NCI-H2227 (cell line): Measurements from ENCODE around the gene GORAB.

Experiments used
- DNase-seq: peaks from one replicate; lab custom pipeline; 2025; ENCODE audit not compliant: unreplicated experiment; lab: John Stamatoyannopoulos, UW

Gene GORAB

GRCh38 chr1:170590921-170591705 lies 59.1 kb downstream of the GORAB start:
- DNase-seq = no peak

DNA sequence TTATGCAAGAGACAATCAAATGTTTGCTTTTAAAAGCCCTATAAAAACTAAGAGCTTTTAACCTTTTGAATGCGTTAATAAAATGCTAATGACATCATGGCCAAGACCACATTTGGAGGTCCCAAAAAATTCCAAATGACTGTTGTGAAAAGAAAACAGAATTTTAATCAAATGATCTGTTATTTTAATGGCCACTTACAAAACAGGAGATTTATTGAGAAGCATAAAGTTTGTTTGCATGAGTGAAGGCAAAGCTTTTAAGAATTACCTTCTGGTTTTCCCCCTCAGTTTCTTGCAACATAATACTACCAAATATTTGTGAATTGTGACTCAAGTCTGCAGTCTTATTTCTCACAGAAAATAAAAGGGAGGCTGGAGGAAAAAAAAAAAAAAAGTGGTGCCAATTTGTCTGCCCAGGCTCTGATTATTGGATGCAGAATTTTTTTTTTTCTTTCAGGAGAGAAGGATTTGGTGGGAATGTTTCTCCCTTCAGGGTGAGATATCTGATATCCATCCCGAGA lies 60.7 kb downstream of the GORAB start:
- DNase-seq = no peak

- DNase-seq = no peak
These were observed 61.4 kb downstream of the GORAB start for GRCh38 chr1:170593173-170594011.

DNA sequence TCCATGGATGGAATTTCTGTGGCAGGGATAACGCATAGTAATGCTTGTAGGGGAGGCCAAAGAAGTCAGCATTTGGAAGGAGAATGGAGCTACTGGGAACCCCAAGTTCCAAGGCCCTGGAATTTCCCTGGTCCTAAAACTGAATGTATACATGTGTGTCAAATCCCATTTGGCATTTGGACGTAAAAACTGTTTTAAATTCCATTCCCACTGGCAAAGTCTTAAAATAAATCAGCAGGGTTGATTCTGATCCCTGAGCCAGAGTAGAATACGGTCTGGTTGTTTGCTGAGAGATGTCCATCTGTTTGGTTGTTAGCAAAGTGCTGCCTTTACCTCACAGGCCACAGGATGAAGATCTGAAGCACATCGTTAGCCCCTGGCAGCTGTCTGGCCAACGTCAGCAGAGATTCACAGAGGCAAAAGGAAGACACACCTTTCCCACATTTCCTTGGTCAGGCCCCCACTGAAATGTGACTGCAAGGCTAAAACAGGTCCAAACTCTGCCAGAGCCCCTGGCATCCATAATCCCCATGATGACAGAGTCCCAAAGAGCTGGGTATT lies 62.2 kb downstream of the GORAB start:
- DNase-seq = no peak

DNA sequence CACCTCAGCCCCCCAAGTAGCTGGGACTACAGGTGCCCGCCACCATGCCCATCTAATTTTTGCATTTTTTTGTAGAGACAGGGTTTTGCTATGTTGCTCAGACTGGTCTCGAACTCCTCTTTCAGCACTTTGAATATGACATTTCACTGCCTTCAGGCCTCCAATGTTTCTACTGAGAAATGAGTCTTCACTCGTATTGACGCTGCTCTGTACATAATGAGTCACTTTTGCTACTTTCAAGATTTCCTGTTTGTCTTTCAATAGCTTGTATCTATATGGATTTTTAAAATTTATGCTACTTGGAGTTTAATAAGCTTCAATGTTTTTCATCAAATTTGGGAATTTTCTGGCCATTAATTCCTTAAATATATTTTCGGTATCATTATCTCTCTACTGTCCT lies 64.7 kb downstream of the GORAB start:
- no peak for DNase-seq

DNA sequence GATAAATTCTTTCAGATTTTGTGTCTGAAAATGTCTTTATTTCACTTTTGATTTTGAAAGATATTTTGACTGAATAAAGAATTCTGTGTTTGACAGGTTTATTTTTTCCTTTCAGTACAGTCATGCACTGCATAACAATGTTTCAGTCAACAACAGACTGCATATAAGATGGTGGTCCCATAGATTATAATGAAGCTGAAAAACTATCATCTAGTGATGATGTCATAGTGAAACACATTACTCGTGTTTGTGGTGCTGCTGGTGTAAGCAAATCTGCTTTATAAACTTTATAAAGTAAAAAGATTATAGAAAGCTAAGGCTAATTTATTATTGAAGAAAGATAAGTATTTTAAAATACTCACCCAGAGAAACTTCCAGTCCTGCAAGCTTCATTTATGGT lies 66.7 kb downstream of the GORAB start:
- DNase-seq = no peak

DNA sequence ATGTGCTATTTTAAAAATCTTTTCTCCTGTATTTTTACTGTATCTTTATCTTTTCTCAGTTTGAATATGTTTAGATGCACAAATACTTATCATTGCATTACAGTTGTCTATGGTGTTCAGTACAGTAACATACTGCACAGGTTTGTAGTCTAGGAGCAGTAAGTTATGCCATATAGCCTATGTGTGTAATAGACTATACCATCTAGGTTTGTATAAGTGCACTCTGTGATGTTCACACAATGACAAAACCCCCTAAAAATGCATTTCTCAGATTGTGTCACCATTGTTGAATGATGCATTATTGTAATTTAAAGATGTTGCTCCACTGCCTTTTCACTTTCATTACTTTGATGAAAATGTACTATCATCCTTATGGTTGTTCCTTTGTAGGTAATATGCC lies 67.1 kb downstream of the GORAB start:
- no peak for DNase-seq

- no peak for DNase-seq
These were observed 69.9 kb downstream of the GORAB start for GRCh38 chr1:170601866-170602265.
